ENCODE results near the gene ORC4. TPM values are rescaled to one million over a fixed set of nuclear protein-coding genes. Genes with fewer than 3 reads are reported as not detected.

Gene ORC4
- total RNA-seq (ENCODE audit: low replicate concordance): 57.3 and 59.1 TPM in 2 replicates
- long read RNA-seq, full-length matches to known transcripts: 215 of 327 reads
- long read RNA-seq, partial matches to known transcripts: 7 of 327 reads
- long read RNA-seq, other reads (novel, unspliced or antisense): 105 of 327 reads

DNA sequence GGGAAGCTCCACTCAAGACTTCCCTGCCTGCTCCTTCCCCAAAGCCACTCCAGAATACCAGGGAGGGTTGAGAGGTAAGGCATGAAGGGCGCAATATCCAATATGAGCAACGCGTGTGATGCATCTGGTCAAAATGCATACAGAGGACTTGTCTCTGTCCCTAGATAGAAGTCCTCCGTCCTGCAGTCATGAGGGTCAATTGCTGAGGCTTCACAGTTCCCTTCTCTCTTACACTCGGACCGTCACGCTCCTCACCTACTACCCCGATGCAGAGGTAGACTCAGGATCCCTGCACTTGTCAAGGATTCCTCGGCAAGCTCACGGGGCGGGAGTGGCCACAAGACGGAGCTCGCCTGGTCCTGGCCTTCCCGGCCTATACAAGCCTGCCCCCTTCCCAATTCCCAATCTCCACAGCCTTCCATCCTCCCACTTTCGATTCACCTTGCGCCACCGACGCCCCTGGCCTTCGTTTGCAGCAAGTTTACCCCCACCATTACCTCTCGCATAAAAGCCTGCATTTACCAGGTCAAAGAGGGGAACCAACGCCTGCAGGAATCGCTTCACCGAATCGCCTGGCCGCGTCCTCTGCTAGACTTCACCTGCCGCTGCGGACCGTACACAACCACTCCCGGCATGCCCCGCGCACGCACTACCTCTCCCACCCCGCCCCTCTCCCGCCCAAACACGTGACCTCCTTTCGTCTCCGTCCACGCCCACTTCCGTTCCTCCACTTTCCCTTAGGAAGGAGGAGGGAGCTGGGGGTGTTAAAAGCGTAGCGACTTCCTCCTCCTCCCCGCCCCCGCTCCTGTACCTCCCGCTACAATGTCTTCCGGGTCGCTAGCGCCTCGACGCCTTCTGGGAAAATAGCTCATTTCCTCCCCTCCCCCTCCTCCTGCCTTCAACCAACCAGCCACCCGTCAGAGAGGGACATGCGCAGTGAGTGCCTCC is at the start of gene ORC4:
Gene ORC4, minus strand, starts transcription at position 627 of the 948 bp plus-strand sequence. CDS start 44,779 bp downstream, outside the sequence.
- peak; percentile 95 for DNase-seq (ENCODE audit: extremely low spot score, unreplicated experiment)
- H3K27me3 Mint-ChIP-seq: no peaks in the 10 kb centered on the region
- H3K36me3 Mint-ChIP-seq: peaks cover 8% of the 10 kb centered on the region
- peak within 1 kb of the TSS; percentile 100 for H3K4me3 Mint-ChIP-seq
- H3K9me3 Mint-ChIP-seq: no peaks in the 10 kb centered on the region
- TF ChIP-seq, protein P1, sequence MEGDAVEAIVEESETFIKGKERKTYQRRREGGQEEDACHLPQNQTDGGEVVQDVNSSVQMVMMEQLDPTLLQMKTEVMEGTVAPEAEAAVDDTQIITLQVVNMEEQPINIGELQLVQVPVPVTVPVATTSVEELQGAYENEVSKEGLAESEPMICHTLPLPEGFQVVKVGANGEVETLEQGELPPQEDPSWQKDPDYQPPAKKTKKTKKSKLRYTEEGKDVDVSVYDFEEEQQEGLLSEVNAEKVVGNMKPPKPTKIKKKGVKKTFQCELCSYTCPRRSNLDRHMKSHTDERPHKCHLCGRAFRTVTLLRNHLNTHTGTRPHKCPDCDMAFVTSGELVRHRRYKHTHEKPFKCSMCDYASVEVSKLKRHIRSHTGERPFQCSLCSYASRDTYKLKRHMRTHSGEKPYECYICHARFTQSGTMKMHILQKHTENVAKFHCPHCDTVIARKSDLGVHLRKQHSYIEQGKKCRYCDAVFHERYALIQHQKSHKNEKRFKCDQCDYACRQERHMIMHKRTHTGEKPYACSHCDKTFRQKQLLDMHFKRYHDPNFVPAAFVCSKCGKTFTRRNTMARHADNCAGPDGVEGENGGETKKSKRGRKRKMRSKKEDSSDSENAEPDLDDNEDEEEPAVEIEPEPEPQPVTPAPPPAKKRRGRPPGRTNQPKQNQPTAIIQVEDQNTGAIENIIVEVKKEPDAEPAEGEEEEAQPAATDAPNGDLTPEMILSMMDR (conservative IDR thresholded peaks at IDR 0.05): peak; percentile 63
- peaks cover 31% of the 10 kb centered on the region for H3K4me1 Mint-ChIP-seq (ENCODE audit: unreplicated experiment)
- H3K27ac Mint-ChIP-seq: peak within 1 kb of the TSS; percentile 99

DNA sequence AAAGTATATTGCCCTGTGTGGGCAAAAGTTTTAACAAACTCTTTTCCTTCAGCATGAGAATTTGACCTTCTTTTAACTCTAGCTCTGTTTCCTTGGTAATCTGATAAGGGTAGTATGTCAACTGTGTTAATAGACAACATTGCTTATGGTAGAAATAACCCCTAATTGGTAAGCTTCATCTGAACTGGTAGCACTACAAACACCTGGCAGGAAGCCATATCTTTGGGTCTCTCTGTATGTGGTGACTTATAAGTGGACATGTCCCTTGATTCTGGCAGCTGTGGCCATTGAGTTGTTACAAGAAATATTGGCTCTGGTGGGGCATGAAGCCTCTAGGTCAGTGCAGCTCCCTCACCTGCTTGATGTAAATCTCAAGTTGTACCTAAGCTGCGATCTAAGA is 47.3 kb upstream of the ORC4 start:
- TF ChIP-seq, protein P1 (conservative IDR thresholded peaks at IDR 0.05): no peak

DNA sequence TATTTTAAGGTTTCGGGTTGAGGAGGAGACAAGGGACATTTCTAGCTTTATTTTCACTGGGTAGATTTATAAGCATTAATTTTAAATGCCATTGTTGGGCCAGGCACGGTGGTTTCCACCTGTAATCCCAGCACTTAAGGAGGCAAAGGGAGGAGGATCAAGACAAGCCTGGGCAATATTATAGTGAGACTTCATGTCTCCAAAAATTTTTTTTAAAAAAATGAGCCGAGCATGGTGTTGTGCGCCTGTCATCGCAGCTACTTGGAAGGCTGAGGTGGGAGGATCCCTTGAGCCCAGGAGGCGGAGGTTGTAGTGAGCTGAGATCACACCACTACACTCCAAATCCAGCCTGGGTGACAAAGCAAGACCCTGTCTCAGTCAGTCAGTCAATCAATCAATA is 45.4 kb upstream of the ORC4 start:
- Mint-ChIP-seq H3K4me1 (ENCODE audit: unreplicated experiment) (peaks cover 7% of the 10 kb centered on the region), H3K27me3 (no peaks in the 10 kb centered on the region), H3K27ac (no peak overlapping the region), H3K4me3 (no peak overlapping the region), H3K9me3 (peaks cover 10% of the 10 kb centered on the region), H3K36me3 (peaks cover 4% of the 10 kb centered on the region)
- no peak for DNase-seq (ENCODE audit: extremely low spot score, unreplicated experiment)
- TF ChIP-seq, protein P1 (conservative IDR thresholded peaks at IDR 0.05): no peak

More for the DNA sequence above, 47.3 kb upstream of the ORC4 start:
- Mint-ChIP-seq H3K27ac (no peak overlapping the region), H3K9me3 (peaks cover 10% of the 10 kb centered on the region), H3K4me3 (no peak overlapping the region), H3K27me3 (no peaks in the 10 kb centered on the region), H3K36me3 (peaks cover 9% of the 10 kb centered on the region), H3K4me1 (ENCODE audit: unreplicated experiment) (peaks cover 7% of the 10 kb centered on the region)
- DNase-seq (ENCODE audit: extremely low spot score, unreplicated experiment): no peak

DNA sequence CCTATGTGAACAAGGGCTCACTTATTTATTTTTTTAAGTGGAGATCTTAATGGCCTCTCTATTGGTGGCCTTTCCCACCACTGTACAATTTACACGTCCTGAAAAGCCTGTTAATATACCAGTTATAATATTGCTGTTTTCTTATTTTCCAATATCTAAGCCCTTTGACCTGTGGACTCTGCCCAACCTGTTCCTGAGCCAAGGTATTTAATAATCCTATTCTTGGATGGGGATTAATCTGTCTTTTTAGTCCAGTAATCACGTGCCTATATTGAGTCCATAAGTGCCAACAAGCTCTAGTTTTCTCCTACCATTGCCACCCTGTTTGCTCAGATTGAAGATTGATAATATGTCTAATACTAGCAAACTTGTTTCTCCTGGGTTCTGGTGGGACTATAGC is 43.1 kb upstream of the ORC4 start:
- no peak overlapping the region for H3K27ac Mint-ChIP-seq
- H3K27me3 Mint-ChIP-seq: no peaks in the 10 kb centered on the region
- no peak for DNase-seq (ENCODE audit: extremely low spot score, unreplicated experiment)
- no peaks in the 10 kb centered on the region for H3K36me3 Mint-ChIP-seq
- TF ChIP-seq, protein P1 (conservative IDR thresholded peaks at IDR 0.05): no peak
- H3K4me1 Mint-ChIP-seq (ENCODE audit: unreplicated experiment): peaks cover 7% of the 10 kb centered on the region
- H3K4me3 Mint-ChIP-seq: no peak overlapping the region
- peaks cover 10% of the 10 kb centered on the region for H3K9me3 Mint-ChIP-seq

DNA sequence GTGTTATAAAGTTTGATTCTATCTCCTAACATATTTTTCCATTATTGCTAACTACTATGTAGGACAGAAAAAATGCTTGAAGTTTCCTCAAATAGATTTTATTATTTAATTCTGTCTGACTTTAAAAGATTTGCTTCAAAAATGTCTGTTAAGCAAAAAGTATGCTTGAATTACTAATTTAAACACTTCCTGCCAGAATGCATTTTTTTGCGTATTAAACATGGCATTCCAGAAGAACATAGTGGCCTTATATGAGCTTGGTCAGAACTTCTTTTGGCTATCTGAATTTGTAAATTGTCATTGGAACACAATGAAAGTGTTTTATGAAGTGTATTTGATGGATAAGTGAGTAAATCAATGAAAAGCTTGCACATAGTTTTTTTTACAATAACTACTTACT is 38.1 kb upstream of the ORC4 start:
- TF ChIP-seq, protein P1 (conservative IDR thresholded peaks at IDR 0.05): no peak
- Mint-ChIP-seq H3K36me3 (peaks cover 7% of the 10 kb centered on the region), H3K9me3 (no peaks in the 10 kb centered on the region), H3K27ac (no peak overlapping the region), H3K4me3 (no peak overlapping the region), H3K27me3 (no peaks in the 10 kb centered on the region), H3K4me1 (ENCODE audit: unreplicated experiment) (no peaks in the 10 kb centered on the region)
- no peak for DNase-seq (ENCODE audit: extremely low spot score, unreplicated experiment)

All from type B pancreatic cell (in vitro differentiated cells).